SK-N-SH (cell line): ENCODE measurements around the gene FAM83D.

Experiments
- JUND ChIP-seq: IDR thresholded peaks from 2 replicates; pipeline ENCODE4 v1.4.0; 2012
- MAX ChIP-seq: IDR thresholded peaks from 2 replicates; pipeline ENCODE4 v1.4.0; 2012; ENCODE audit warnings: low read depth
- YY1 ChIP-seq: IDR thresholded peaks from 2 replicates; pipeline ENCODE4 v1.4.0; 2012; ENCODE audit warnings: low read depth, mild to moderate bottlenecking

GRCh38 chr20:38907918-38908677 lies 18.1 kb upstream of the FAM83D start:
- TF ChIP-seq YY1 (no peak), JUND (no peak), MAX (no peak)
